ENCODE results near the gene PDHA1.

The PDHA1 gene

DNA sequence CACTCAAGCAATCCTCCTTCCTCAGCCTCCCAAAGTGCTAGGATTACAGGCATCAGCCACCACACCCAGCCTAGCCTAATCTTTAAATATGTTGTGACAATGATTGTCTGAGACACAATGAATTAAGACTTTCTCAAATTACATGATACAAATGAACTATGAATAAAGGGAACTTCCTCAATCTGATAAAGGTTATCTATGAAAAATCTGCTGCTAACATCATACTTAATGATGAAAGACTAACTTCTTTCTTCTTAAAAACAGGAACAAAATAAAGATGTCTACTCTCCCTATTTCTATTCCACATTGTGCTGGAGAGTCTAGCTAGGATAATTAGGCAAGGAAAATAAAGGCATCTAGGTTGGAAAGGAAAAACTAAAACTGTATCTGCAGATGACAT is 60.0 kb downstream of the PDHA1 start:
- H3K4me1 ChIP-seq (ENCODE audit: control insufficient read depth in 1 of 2, insufficient read depth in 1 of 2, low read depth in 1 of 2, low read length in 1 of 2): no peaks in the 10 kb centered on the region
- H3K4me3 ChIP-seq (ENCODE audit: low read depth in 1 of 2, low read length in 1 of 2): no peak overlapping the region
- H3K27me3 ChIP-seq: no peaks in the 10 kb centered on the region
- TF ChIP-seq CTCF (IDR thresholded peaks at IDR 0.05): no peak
- no peaks in the 10 kb centered on the region for H3K36me3 ChIP-seq
- no peak overlapping the region for H3K27ac ChIP-seq
- H3K9me3 ChIP-seq: no peaks in the 10 kb centered on the region

GRCh38 chrX:19410259-19410658 is 66.5 kb downstream of the PDHA1 start:
- no peaks in the 10 kb centered on the region for H3K27me3 ChIP-seq
- H3K4me3 ChIP-seq (ENCODE audit: low read depth in 1 of 2, low read length in 1 of 2): no peak overlapping the region
- H3K4me1 ChIP-seq (ENCODE audit: control insufficient read depth in 1 of 2, insufficient read depth in 1 of 2, low read depth in 1 of 2, low read length in 1 of 2): no peaks in the 10 kb centered on the region
- TF ChIP-seq CTCF (IDR thresholded peaks at IDR 0.05): no peak
- no peaks in the 10 kb centered on the region for H3K36me3 ChIP-seq
- H3K9me3 ChIP-seq: no peaks in the 10 kb centered on the region
- no peak overlapping the region for H3K27ac ChIP-seq
